ENCODE measurements around the gene IL36B.

- TF ChIP-seq CTCF (optimal IDR thresholded peaks at IDR 0.05 in 1 of 3, IDR thresholded peaks at IDR 0.05 in 1 of 3, conservative IDR thresholded peaks at IDR 0.05 in 1 of 3; ENCODE audit: extremely low read depth in 1 of 3, insufficient read depth in 2 of 3, low read length in 3 of 3): no peak
- TF ChIP-seq EZH2 (IDR thresholded peaks at IDR 0.05; ENCODE audit: low read length): no peak
Observed at GRCh38 chr2:113009622-113010021, 43.0 kb downstream of the IL36B start.
